H1 (cell line): ENCODE data around the gene RNF186. TPM values are rescaled to one million over a fixed set of nuclear protein-coding genes. Genes with fewer than 3 reads are reported as not detected.

Experiments used
- ASH2L ChIP-seq: fragments of 200-600, 300-600 bp; sonication (generic); IDR thresholded peaks from one replicate; pipeline ENCODE4 v1.7.1; 2017; ENCODE audit warnings: low read length
- BCL11A ChIP-seq, 2 experiments: IDR thresholded peaks; one replicate each; pipeline ENCODE4 v1.6.1; 2011; ENCODE audit warnings: low read depth in 2 of 2, low read length in 2 of 2, mild to moderate bottlenecking in 2 of 2
- CREB1 ChIP-seq: IDR thresholded peaks from 2 replicates; pipeline ENCODE4 v1.6.1; 2012; ENCODE audit warnings: inconsistent platforms
- polyA plus RNA-seq, 7 experiments: library from polyadenylated mRNA; depleted of rRNA in 3 of 7; stranded (reverse) in 5 of 7; unstranded in 2 of 7; fragments of >200 nt in 5 of 7; fragments of 200-250 nt in 2 of 7; gene quantifications; 1 replicate in 5 of 7; 2 replicates in 1 of 7; 4 replicates in 1 of 7; pipeline versions ENCODE4 v1.2.1 to v1.2.3, GENCODE V29; 2011 to 2013; ENCODE audit warnings: missing spikeins in 2 of 7, mixed read lengths in 2 of 7
- total RNA-seq: library from RNA; stranded (reverse); fragmentation: NEBNext Ultra II Directional; extraction: Animal tissue kit (Norgen Biotek cat#: 25700); gene quantifications from 2 replicates; pipeline ENCODE4 v1.2.1, GENCODE V29; 2021
- TF ChIP-seq, protein P1 (sequence below), 3 experiments: IDR thresholded peaks; 1 replicate in 2 of 3; 2 replicates in 1 of 3; pipeline versions ENCODE4 v1.5.1 to v1.6.1; 2011; ENCODE audit warnings: low read length in 3 of 3, mild to moderate bottlenecking in 3 of 3, inconsistent platforms in 2 of 3, low read depth in 1 of 3, moderate library complexity in 1 of 3; ENCODE audit not compliant: insufficient read depth in 1 of 3; ENCODE audit errors: control extremely low read depth in 1 of 3

The RNF186 gene
- total and polyA plus RNA-seq, 2 of the 8 experiments (the other 6 are each of a cell fraction or from before 2014, with no cell fraction given) = not detected

DNA sequence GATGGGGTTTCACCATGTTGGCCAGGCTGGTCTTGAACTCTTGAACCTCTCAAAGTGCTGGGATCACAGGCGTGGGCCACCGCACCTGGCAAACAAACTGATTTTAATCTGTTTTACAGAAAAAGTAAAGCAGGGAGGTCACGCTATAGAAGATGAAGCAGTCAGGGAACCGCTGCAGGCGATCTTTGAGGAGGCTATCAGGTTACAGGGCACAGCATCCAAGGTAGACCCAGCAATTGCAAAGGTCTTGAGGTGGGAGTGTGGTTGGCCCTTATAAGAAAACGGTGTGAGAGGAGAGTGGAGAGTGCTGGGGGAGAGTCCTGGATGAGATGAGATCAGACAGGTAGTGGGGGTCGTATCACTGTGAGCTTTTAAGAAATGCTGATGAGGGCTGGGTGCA lies 12.8 kb downstream of the RNF186 start (continued):
- TF ChIP-seq, protein P1, sequence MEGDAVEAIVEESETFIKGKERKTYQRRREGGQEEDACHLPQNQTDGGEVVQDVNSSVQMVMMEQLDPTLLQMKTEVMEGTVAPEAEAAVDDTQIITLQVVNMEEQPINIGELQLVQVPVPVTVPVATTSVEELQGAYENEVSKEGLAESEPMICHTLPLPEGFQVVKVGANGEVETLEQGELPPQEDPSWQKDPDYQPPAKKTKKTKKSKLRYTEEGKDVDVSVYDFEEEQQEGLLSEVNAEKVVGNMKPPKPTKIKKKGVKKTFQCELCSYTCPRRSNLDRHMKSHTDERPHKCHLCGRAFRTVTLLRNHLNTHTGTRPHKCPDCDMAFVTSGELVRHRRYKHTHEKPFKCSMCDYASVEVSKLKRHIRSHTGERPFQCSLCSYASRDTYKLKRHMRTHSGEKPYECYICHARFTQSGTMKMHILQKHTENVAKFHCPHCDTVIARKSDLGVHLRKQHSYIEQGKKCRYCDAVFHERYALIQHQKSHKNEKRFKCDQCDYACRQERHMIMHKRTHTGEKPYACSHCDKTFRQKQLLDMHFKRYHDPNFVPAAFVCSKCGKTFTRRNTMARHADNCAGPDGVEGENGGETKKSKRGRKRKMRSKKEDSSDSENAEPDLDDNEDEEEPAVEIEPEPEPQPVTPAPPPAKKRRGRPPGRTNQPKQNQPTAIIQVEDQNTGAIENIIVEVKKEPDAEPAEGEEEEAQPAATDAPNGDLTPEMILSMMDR (IDR thresholded peaks at IDR 0.05; ENCODE audit: control extremely low read depth in 1 of 3, insufficient read depth in 1 of 3, low read depth in 1 of 3, low read length in 3 of 3) = no peak
- no peak for TF ChIP-seq ASH2L
- TF ChIP-seq BCL11A (IDR thresholded peaks at IDR 0.05; ENCODE audit: low read depth in 2 of 2, low read length in 2 of 2) = no peak
- TF ChIP-seq CREB1 = no peak
